HepG2 (cell line): ENCODE results near the gene HAGHL. TPM values are rescaled to one million over a fixed set of nuclear protein-coding genes. Genes with fewer than 3 reads are reported as not detected.
A peak's percentile ranks its signal among the peaks of the same experiment; 100 is the strongest.

Experiments
- BCL6 ChIP-seq: IDR thresholded peaks from 2 replicates; pipeline ENCODE4 v1.6.1; 2016; ENCODE audit warnings: missing genetic modification reagents, missing compliant biosample characterization
- CC2D1A ChIP-seq: sonication (generic); formaldehyde crosslinking; IDR thresholded peaks from 2 replicates; pipeline ENCODE4 v1.8.1; 2023; ENCODE audit warnings: mild to moderate bottlenecking, missing genetic modification reagents
- DR1 ChIP-seq: sonication (generic); formaldehyde crosslinking; IDR thresholded peaks from 2 replicates; pipeline ENCODE4 v1.8.0; 2021; ENCODE audit warnings: mild to moderate bottlenecking, missing genetic modification reagents, inconsistent platforms
- HOXA9 ChIP-seq: sonication (generic); formaldehyde crosslinking; IDR thresholded peaks from 2 replicates; pipeline ENCODE4 v1.8.1; 2022; ENCODE audit warnings: missing genetic modification reagents, mild to moderate bottlenecking, moderate library complexity, borderline replicate concordance
- HOXD1 ChIP-seq: sonication (generic); formaldehyde crosslinking; IDR thresholded peaks from 2 replicates; pipeline ENCODE4 v1.5.0; 2020; ENCODE audit warnings: missing genetic modification reagents
- KMT2A ChIP-seq: sonication (generic); formaldehyde crosslinking; IDR thresholded peaks from 2 replicates; pipeline ENCODE4 v1.4.0; 2020; ENCODE audit warnings: missing genetic modification reagents
- MAFK ChIP-seq, 2 experiments: IDR thresholded peaks in 1 of 2; conservative IDR thresholded peaks in 1 of 2; 2 replicates each; pipeline ENCODE4 v1.6.1; 2011; ENCODE audit warnings: improper control_type of control experiment in 2 of 2, low read length in 2 of 2
- MIER3 ChIP-seq: IDR thresholded peaks from 2 replicates; pipeline ENCODE4 v1.6.1; 2016; ENCODE audit warnings: missing compliant biosample characterization, borderline replicate concordance
- NFE2L1 ChIP-seq: sonication (generic); formaldehyde crosslinking; IDR thresholded peaks from 2 replicates; pipeline ENCODE4 v1.4.0; 2020; ENCODE audit warnings: missing genetic modification reagents, mild to moderate bottlenecking, borderline replicate concordance
- PAF1 ChIP-seq: IDR thresholded peaks from 2 replicates; pipeline ENCODE4 v1.6.1; 2016; ENCODE audit warnings: missing genetic modification reagents, missing compliant biosample characterization
- SCMH1 ChIP-seq: sonication (generic); formaldehyde crosslinking; IDR thresholded peaks from 2 replicates; pipeline ENCODE4 v1.9.0; 2021; ENCODE audit warnings: missing genetic modification reagents, mild to moderate bottlenecking, borderline replicate concordance
- TOE1 ChIP-seq: sonication (generic); formaldehyde crosslinking; IDR thresholded peaks from 2 replicates; pipeline ENCODE4 v1.4.0; 2020; ENCODE audit warnings: mild to moderate bottlenecking, missing genetic modification reagents
- ZNF12 ChIP-seq: sonication (generic); formaldehyde crosslinking; IDR thresholded peaks from 2 replicates; pipeline ENCODE4 v1.5.0; 2020; ENCODE audit warnings: missing genetic modification reagents
- ZNF317 ChIP-seq: sonication (generic); formaldehyde crosslinking; IDR thresholded peaks from 2 replicates; pipeline ENCODE4 v1.5.0; 2020; ENCODE audit warnings: mild to moderate bottlenecking, missing genetic modification reagents
- ZNF501 ChIP-seq: sonication (generic); formaldehyde crosslinking; IDR thresholded peaks from 2 replicates; pipeline ENCODE4 v1.5.1; 2020; ENCODE audit warnings: mild to moderate bottlenecking, moderate library complexity, missing genetic modification reagents
- ZNF564 ChIP-seq: sonication (generic); formaldehyde crosslinking; IDR thresholded peaks from 2 replicates; pipeline ENCODE4 v1.8.1; 2023; ENCODE audit warnings: mild to moderate bottlenecking, missing genetic modification reagents
- ZNF678 ChIP-seq: sonication (generic); formaldehyde crosslinking; IDR thresholded peaks from 2 replicates; pipeline ENCODE4 v1.4.0; 2020; ENCODE audit warnings: mild to moderate bottlenecking, missing genetic modification reagents
- ZNF713 ChIP-seq: sonication (generic); formaldehyde crosslinking; IDR thresholded peaks from 2 replicates; pipeline ENCODE4 v1.4.0; 2020; ENCODE audit warnings: mild to moderate bottlenecking, missing genetic modification reagents
- polyA plus RNA-seq, 8 experiments: library from polyadenylated mRNA; depleted of rRNA in 3 of 8; stranded (reverse) in 7 of 8; unstranded in 1 of 8; fragments of >200 nt; fragmentation: Illumina TruSeq in 4 of 8; extraction: Trizol in 4 of 8; gene quantifications; 2 replicates each; pipeline versions ENCODE4 v1.2.1 to v1.2.3, GENCODE V29; 2011 to 2016; ENCODE audit warnings: low read depth in 4 of 8, missing spikeins in 1 of 8, mixed read lengths in 1 of 8; ENCODE audit not compliant: insufficient read depth in 1 of 8
- total RNA-seq, 5 experiments: library from RNA; depleted of rRNA; stranded (reverse); fragments of >200 nt; fragmentation: Illumina TruSeq; extraction: Trizol; gene quantifications; 2 replicates each; pipeline ENCODE4 v1.2.3, GENCODE V29; 2016; ENCODE audit warnings: low read depth in 1 of 5
- TF ChIP-seq, protein P1 (sequence below): sonication (generic); formaldehyde crosslinking; IDR thresholded peaks from 2 replicates; pipeline ENCODE4 v1.4.0; 2020; ENCODE audit warnings: missing genetic modification reagents
- TF ChIP-seq, protein P2 (sequence below): sonication (generic); formaldehyde crosslinking; IDR thresholded peaks from 2 replicates; pipeline ENCODE4 v1.4.0; 2020; ENCODE audit warnings: missing genetic modification reagents, borderline replicate concordance
- TF ChIP-seq, protein P3 (sequence below): IDR thresholded peaks from 2 replicates; pipeline ENCODE4 v1.6.1; 2016; ENCODE audit warnings: missing biosample characterization, missing genetic modification reagents, low read depth
- TF ChIP-seq, protein P4 (sequence below): sonication (generic); formaldehyde crosslinking; IDR thresholded peaks from 2 replicates; pipeline ENCODE4 v1.5.0; 2020; ENCODE audit warnings: missing genetic modification reagents, mild to moderate bottlenecking, borderline replicate concordance

Gene HAGHL
- total and polyA plus RNA-seq, 2 of the 13 experiments (the other 11 are each of a cell fraction or from before 2014, with no cell fraction given) = 3.4 to 8.4 TPM

DNA sequence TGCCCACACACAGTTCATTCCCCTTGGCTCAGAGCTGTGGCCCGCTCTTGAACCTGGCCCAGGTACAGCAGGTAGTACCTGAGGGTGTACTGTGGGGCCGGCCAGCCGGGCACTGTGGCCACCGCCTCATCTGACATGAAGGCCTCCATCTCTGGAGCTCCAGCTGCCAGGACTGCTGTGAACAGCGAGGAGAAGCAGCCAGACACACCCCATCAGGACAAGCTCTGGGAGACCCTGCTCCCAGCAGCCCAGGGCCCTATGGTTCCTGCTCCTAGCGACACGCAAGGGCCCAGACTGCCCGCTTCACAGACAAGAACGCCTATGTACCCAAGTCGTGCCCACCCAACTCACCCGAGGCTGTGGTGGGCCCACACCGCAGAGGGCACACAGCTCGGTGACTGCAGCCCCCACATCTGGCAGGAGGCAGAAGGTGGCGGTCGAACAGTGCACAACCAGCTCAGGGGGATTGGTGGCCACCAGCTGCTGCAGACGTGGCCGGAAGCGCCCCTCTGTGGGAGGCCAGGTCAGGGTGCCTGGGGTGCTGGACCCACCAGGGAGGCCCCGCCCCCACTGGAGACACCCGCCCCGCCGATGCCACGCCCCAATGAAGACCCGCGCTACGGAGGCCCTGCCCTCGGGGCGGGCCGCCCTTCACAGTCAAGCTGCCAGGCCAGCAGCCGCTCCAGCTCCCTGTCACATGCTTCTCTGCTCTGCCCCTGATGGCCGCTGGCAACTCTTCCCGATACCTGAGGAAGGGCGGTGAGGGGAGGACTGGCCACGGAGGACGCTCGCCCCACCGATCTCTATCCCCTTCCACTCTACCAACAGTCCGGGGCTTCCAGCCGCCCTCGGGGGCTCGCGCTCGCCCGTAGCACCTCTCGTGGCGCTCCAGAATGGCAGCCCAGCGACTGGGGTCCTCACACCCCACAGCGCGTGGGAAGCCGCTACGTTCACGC, 47.8 kb upstream of the HAGHL start (continued):
- TF ChIP-seq, protein P1, sequence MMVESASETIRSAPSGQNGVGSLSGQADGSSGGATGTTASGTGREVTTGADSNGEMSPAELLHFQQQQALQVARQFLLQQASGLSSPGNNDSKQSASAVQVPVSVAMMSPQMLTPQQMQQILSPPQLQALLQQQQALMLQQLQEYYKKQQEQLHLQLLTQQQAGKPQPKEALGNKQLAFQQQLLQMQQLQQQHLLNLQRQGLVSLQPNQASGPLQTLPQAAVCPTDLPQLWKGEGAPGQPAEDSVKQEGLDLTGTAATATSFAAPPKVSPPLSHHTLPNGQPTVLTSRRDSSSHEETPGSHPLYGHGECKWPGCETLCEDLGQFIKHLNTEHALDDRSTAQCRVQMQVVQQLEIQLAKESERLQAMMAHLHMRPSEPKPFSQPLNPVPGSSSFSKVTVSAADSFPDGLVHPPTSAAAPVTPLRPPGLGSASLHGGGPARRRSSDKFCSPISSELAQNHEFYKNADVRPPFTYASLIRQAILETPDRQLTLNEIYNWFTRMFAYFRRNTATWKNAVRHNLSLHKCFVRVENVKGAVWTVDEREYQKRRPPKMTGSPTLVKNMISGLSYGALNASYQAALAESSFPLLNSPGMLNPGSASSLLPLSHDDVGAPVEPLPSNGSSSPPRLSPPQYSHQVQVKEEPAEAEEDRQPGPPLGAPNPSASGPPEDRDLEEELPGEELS (CRISPR knock-in tag) = no peak
- no peak for TF ChIP-seq NFE2L1 (CRISPR knock-in tag)
- no peak for TF ChIP-seq ZNF564
- TF ChIP-seq ZNF12 (CRISPR knock-in tag) = no peak
- peak; percentile 76 for TF ChIP-seq ZNF501 (CRISPR knock-in tag)
- TF ChIP-seq DR1 (CRISPR knock-in tag) = no peak
- TF ChIP-seq MIER3 (CRISPR knock-in tag) = no peak
- TF ChIP-seq KMT2A (CRISPR knock-in tag) = no peak
- no peak for TF ChIP-seq BCL6
- TF ChIP-seq ZNF678 (CRISPR knock-in tag) = no peak
- TF ChIP-seq, protein P2, sequence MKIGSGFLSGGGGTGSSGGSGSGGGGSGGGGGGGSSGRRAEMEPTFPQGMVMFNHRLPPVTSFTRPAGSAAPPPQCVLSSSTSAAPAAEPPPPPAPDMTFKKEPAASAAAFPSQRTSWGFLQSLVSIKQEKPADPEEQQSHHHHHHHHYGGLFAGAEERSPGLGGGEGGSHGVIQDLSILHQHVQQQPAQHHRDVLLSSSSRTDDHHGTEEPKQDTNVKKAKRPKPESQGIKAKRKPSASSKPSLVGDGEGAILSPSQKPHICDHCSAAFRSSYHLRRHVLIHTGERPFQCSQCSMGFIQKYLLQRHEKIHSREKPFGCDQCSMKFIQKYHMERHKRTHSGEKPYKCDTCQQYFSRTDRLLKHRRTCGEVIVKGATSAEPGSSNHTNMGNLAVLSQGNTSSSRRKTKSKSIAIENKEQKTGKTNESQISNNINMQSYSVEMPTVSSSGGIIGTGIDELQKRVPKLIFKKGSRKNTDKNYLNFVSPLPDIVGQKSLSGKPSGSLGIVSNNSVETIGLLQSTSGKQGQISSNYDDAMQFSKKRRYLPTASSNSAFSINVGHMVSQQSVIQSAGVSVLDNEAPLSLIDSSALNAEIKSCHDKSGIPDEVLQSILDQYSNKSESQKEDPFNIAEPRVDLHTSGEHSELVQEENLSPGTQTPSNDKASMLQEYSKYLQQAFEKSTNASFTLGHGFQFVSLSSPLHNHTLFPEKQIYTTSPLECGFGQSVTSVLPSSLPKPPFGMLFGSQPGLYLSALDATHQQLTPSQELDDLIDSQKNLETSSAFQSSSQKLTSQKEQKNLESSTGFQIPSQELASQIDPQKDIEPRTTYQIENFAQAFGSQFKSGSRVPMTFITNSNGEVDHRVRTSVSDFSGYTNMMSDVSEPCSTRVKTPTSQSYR (CRISPR knock-in tag) = 0 out of 2 replicates have a peak, but pooled peaks have one; percentile 15
- TF ChIP-seq ZNF713 (CRISPR knock-in tag) = no peak
- no peak for TF ChIP-seq PAF1 (CRISPR knock-in tag)
- peak; percentile 46; the same call in 1 of the 2 replicates for TF ChIP-seq ZNF317 (CRISPR knock-in tag)
- TF ChIP-seq, protein P3, sequence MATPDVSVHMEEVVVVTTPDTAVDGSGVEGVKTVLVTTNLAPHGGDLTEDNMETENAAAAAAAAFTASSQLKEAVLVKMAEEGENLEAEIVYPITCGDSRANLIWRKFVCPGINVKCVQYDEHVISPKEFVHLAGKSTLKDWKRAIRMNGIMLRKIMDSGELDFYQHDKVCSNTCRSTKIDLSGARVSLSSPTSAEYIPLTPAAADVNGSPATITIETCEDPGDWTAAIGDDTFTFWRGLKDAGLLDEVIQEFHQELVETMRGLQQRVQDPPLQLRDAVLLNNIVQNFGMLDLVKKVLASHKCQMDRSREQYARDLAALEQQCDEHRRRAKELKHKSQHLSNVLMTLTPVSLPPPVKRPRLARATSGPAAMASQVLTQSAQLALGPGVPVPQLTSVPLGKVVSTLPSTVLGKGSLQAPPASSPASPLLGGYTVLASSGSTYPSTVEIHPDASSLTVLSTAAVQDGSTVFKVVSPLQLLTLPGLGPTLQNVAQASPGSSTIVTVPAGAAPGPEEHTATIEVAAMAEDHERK (CRISPR knock-in tag) = no peak
- no peak for TF ChIP-seq HOXA9 (CRISPR knock-in tag)
- TF ChIP-seq HOXD1 = no peak
- TF ChIP-seq MAFK (conservative IDR thresholded peaks at IDR 0.05 in 1 of 2, IDR thresholded peaks at IDR 0.05 in 1 of 2; ENCODE audit: low read length in 2 of 2) = no peak
- no peak for TF ChIP-seq TOE1 (CRISPR knock-in tag)
- TF ChIP-seq SCMH1 (CRISPR knock-in tag) = no peak
- TF ChIP-seq CC2D1A (CRISPR knock-in tag) = peak; percentile 22; the same call in 1 of the 2 replicates
- TF ChIP-seq, protein P4, sequence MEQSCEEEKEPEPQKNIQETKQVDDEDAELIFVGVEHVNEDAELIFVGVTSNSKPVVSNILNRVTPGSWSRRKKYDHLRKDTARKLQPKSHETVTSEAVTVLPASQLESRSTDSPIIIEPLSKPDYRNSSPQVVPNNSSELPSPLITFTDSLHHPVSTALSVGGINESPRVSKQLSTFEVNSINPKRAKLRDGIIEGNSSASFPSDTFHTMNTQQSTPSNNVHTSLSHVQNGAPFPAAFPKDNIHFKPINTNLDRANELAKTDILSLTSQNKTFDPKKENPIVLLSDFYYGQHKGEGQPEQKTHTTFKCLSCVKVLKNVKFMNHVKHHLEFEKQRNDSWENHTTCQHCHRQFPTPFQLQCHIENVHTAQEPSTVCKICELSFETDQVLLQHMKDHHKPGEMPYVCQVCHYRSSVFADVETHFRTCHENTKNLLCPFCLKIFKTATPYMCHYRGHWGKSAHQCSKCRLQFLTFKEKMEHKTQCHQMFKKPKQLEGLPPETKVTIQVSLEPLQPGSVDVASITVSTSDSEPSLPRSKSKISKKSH (CRISPR knock-in tag) = peak; percentile 71
